Parathyroid adenoma (tissue), 2 donors: ENCODE measurements around the gene DCUN1D3.

ENCODE experiments used
- H2AFZ ChIP-seq: fragments of 300-600 bp; sonication (generic); one replicate; pipeline ENCODE4 v1.7.0; 2017; ENCODE audit warnings: antibody characterized with exemption, mild to moderate bottlenecking
- H3K27ac ChIP-seq: fragments of 300-600 bp; sonication (generic); one replicate; pipeline ENCODE4 v1.7.0; 2017
- H3K27me3 ChIP-seq: fragments of 300-600 bp; sonication (generic); one replicate; pipeline ENCODE4 v1.7.0; 2017; ENCODE audit warnings: low read length; ENCODE audit not compliant: control insufficient read depth, insufficient read depth
- H3K36me3 ChIP-seq: fragments of 300-600 bp; sonication (generic); one replicate; pipeline ENCODE4 v1.7.0; 2017; ENCODE audit warnings: low read length; ENCODE audit not compliant: control insufficient read depth, insufficient read depth
- H3K4me1 ChIP-seq: fragments of 300-600 bp; sonication (generic); one replicate; pipeline ENCODE4 v1.7.0; 2017; ENCODE audit warnings: control low read depth
- H3K4me2 ChIP-seq: fragments of 300-600 bp; sonication (generic); one replicate; pipeline ENCODE4 v1.7.0; 2017; ENCODE audit warnings: low read length
- H3K4me3 ChIP-seq: fragments of 300-600 bp; sonication (generic); one replicate; pipeline ENCODE4 v1.7.0; 2017; ENCODE audit warnings: low read depth, low read length
- H3K79me2 ChIP-seq: fragments of 300-600 bp; sonication (generic); one replicate; pipeline ENCODE4 v1.7.0; 2017; ENCODE audit warnings: control low read depth
- H3K9ac ChIP-seq: fragments of 300-600 bp; sonication (generic); one replicate; pipeline ENCODE4 v1.7.0; 2017; ENCODE audit warnings: mild to moderate bottlenecking
- H3K9me3 ChIP-seq: fragments of 300-600 bp; sonication (generic); one replicate; pipeline ENCODE4 v1.7.0; 2017; ENCODE audit warnings: low read length; ENCODE audit not compliant: control insufficient read depth
- CTCF ChIP-seq: fragments of 300-600 bp; sonication (generic); IDR thresholded peaks from one replicate; pipeline ENCODE4 v1.7.0; 2017; ENCODE audit warnings: antibody characterized with exemption, mild to moderate bottlenecking
- donor health status: primary hyperparathyroidism.

DCUN1D3 gene

DNA sequence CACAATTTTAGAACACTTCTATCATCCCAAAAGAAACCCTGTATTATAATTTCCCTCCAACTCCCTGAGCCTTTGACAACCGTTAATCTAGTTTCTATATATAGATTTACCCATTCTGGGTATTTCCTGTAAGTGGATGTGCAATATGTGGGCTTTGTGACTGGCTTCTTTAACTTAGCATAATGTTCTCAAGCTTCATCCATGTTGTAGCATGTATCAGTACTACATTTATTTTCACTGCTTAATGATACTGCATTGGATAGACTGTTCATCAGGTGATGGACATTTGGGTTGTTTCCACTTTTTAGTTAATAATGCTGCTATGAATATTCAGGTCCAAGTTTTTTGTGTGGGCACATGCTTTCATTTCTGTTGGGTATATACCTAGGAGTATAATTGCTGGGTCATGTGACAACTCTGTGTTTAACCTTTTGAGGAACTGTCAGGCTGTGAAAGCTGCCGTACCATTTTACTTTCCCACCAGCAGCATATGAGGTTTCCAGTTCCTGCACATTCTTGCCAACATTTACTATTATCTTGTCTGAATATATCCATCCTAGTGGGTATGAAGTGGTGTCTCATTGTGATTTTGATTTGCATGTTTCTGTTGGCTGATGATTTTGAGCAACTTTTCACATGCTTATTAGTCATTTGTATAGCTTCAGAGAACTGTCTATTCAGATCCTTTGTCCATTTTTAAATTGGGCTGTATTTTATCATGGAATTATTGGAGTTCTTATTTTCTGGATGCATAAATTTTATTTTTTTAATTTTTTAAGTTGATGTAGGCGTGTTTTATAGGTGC lies 77.4 kb downstream of the DCUN1D3 start:
- Histone ChIP-seq H3K4me2 (no peak overlapping the region), H3K79me2 (peaks cover 6% of the 10 kb centered on the region), H3K36me3 (no peaks in the 10 kb centered on the region), H3K4me3 (no peak overlapping the region), H3K9ac (no peak overlapping the region), H3K9me3 (no peaks in the 10 kb centered on the region), H3K27me3 (no peaks in the 10 kb centered on the region), H3K4me1 (peaks cover 48% of the 10 kb centered on the region), H3K27ac (no peak overlapping the region), H2AFZ (no peak overlapping the region)
- TF ChIP-seq CTCF, result no peak

- H3K27me3 ChIP-seq, result no peaks in the 10 kb centered on the region
- no peak for TF ChIP-seq CTCF
- H3K9ac ChIP-seq, result no peak overlapping the region
- H3K27ac ChIP-seq, result no peak overlapping the region
- H3K4me1 ChIP-seq, result peaks cover 51% of the 10 kb centered on the region
- peaks cover 6% of the 10 kb centered on the region for H3K79me2 ChIP-seq
- H3K4me2 ChIP-seq, result no peak overlapping the region
- no peaks in the 10 kb centered on the region for H3K9me3 ChIP-seq
- no peaks in the 10 kb centered on the region for H3K36me3 ChIP-seq
- no peak overlapping the region for H2AFZ ChIP-seq
- no peak overlapping the region for H3K4me3 ChIP-seq
Measured at GRCh38 chr16:20821682-20822081, 78.5 kb downstream of the DCUN1D3 start.

- Histone ChIP-seq H3K79me2 (peaks cover 6% of the 10 kb centered on the region), H3K4me2 (no peak overlapping the region), H3K4me1 (peaks cover 54% of the 10 kb centered on the region), H3K27me3 (no peaks in the 10 kb centered on the region), H3K27ac (peak overlapping the region; percentile 81), H2AFZ (no peak overlapping the region), H3K9ac (no peak overlapping the region), H3K9me3 (no peaks in the 10 kb centered on the region), H3K4me3 (no peak overlapping the region), H3K36me3 (no peaks in the 10 kb centered on the region)
- TF ChIP-seq CTCF, result no peak
Measured at GRCh38 chr16:20818929-20819585, 81.1 kb downstream of the DCUN1D3 start.

- H3K79me2 ChIP-seq, result peaks cover 2% of the 10 kb centered on the region
- no peak overlapping the region for H3K9ac ChIP-seq
- H2AFZ ChIP-seq, result peak overlapping the region; percentile 26
- H3K27ac ChIP-seq, result peak overlapping the region; percentile 81
- no peaks in the 10 kb centered on the region for H3K27me3 ChIP-seq
- H3K4me3 ChIP-seq, result no peak overlapping the region
- H3K9me3 ChIP-seq, result no peaks in the 10 kb centered on the region
- H3K36me3 ChIP-seq, result no peaks in the 10 kb centered on the region
- peaks cover 71% of the 10 kb centered on the region for H3K4me1 ChIP-seq
- peak overlapping the region; percentile 36 for H3K4me2 ChIP-seq
- no peak for TF ChIP-seq CTCF
Measured at GRCh38 chr16:20814784-20815183, 85.4 kb downstream of the DCUN1D3 start.
